Right lobe of liver (tissue), 4 donors: ENCODE data around the gene FCMR.

ENCODE experiments used
- POLR2A ChIP-seq: fragments of 450-650 bp; IDR thresholded peaks from one replicate; pipeline ENCODE4 v1.6.1; 2017; ENCODE audit warnings: antibody characterized with exemption, mild to moderate bottlenecking
- TF ChIP-seq, protein P1 (sequence below), 4 donors: fragments of 200-600 bp in 3 of 4; fragments of 450-650 bp in 1 of 4; IDR thresholded peaks; one replicate each; pipeline versions ENCODE4 v1.5.1 to v1.8.0; 2016 to 2022; ENCODE audit warnings: antibody characterized with exemption in 4 of 4, mild to moderate bottlenecking in 2 of 4
- donor health status: DM: no; HTN: no; CAD: no.
- donor health status: DM: no; HTN: no; CAD: no.
- donor health status: DM: no; HTN: yes; CAD: no.

DNA sequence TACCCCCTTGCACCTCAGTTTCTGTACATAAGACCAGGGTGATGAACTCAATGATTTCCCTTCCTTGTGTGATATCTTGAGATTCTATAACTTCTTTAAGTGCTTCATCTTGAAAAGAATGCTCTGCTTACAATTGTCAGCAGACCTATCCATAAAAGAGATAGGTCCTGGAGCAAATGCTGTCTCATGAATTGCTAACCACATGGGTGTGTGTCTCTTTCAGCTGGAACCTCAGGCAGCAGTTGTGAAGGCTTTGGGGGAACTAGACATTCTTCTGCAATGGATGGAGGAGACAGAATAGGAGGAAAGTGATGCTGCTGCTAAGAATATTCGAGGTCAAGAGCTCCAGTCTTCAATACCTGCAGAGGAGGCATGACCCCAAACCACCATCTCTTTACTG lies 53.5 kb downstream of the FCMR start:
- no peak for TF ChIP-seq POLR2A
- TF ChIP-seq, protein P1, sequence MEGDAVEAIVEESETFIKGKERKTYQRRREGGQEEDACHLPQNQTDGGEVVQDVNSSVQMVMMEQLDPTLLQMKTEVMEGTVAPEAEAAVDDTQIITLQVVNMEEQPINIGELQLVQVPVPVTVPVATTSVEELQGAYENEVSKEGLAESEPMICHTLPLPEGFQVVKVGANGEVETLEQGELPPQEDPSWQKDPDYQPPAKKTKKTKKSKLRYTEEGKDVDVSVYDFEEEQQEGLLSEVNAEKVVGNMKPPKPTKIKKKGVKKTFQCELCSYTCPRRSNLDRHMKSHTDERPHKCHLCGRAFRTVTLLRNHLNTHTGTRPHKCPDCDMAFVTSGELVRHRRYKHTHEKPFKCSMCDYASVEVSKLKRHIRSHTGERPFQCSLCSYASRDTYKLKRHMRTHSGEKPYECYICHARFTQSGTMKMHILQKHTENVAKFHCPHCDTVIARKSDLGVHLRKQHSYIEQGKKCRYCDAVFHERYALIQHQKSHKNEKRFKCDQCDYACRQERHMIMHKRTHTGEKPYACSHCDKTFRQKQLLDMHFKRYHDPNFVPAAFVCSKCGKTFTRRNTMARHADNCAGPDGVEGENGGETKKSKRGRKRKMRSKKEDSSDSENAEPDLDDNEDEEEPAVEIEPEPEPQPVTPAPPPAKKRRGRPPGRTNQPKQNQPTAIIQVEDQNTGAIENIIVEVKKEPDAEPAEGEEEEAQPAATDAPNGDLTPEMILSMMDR (IDR thresholded peaks at IDR 0.05): no peak
